SK-N-MC (cell line): ENCODE data around the gene BCL11B.

Experiments used
- EZH2 ChIP-seq: fragments of 200-600 bp; sonication (generic); IDR thresholded peaks from one replicate; pipeline ENCODE4 v1.6.1; 2017; ENCODE audit warnings: antibody characterized with exemption
- FOXP2 ChIP-seq: optimal IDR thresholded peaks from 2 replicates; pipeline ENCODE3; 2011; ENCODE audit warnings: mild to moderate bottlenecking, moderate library complexity; ENCODE audit not compliant: insufficient read depth; ENCODE audit errors: extremely low read length, control extremely low read depth
- POLR2AphosphoS5 ChIP-seq: IDR thresholded peaks from 2 replicates; pipeline ENCODE4 v1.6.1; 2012; ENCODE audit warnings: mild to moderate bottlenecking, low read depth, low read length, borderline replicate concordance

GRCh38 chr14:99186956-99187690 lies 84.9 kb downstream of the BCL11B start:
- no peak for TF ChIP-seq POLR2AphosphoS5
- no peak for TF ChIP-seq EZH2
- no peak for TF ChIP-seq FOXP2
